ENCODE measurements around the gene SHISAL2B.

DNA sequence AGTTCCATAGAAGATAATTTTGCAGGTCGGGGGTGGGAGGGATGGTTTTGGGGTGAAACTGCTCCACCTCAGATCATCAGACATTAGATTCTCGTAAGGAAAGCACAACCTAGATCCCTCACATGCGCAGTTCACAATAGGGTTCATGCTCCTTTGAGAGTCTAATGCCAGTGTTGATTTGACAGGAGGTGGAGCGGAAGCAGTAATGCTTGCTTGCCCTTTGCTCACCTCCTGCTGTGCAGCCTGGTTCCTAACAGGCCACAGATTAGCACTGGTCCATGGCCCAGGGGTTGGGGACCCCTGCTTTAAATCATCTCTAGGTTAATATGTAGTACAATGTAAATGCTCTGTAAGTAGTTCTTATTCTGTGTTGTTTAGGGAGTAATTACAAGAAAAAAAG, 10.5 kb downstream of the SHISAL2B start:
- TF ChIP-seq CTCF (IDR thresholded peaks at IDR 0.05), result no peak
- no peak for TF ChIP-seq POLR2A (IDR thresholded peaks at IDR 0.05)

All from uterus (tissue), 2 donors.